Activated T-cell treated with anti-CD3 and anti-CD28 coated beads for 4 hours (primary cell): ENCODE data around the gene CPXM2.

Experiments
- DNase-seq: peaks from one replicate; pipeline ENCODE4 v3.0.0-alpha.2; 2020

Gene CPXM2

GRCh38 chr10:123891144-123892071, at the start of gene CPXM2:
Gene CPXM2, minus strand, starts transcription at chr10:123891807. Its CDS starts 148 bp downstream, at chr10:123891659.
- DNase-seq, result no peak

GRCh38 chr10:123939591-123939990, 48.0 kb upstream of the CPXM2 start:
- DNase-seq, result no peak

GRCh38 chr10:123938890-123939289, 47.3 kb upstream of the CPXM2 start:
- no peak for DNase-seq

GRCh38 chr10:123936426-123936825, 44.8 kb upstream of the CPXM2 start:
- no peak for DNase-seq

- DNase-seq, result no peak
These were observed 44.1 kb upstream of the CPXM2 start for GRCh38 chr10:123935680-123936079.

- DNase-seq, result no peak
These were observed 43.2 kb upstream of the CPXM2 start for GRCh38 chr10:123934846-123935245.

- DNase-seq, result no peak
These were observed 38.9 kb upstream of the CPXM2 start for GRCh38 chr10:123930340-123931001.

GRCh38 chr10:123929791-123930190, 38.2 kb upstream of the CPXM2 start:
- DNase-seq, result no peak

GRCh38 chr10:123928427-123928826, 36.8 kb upstream of the CPXM2 start:
- DNase-seq, result no peak

GRCh38 chr10:123926401-123927264, 35.0 kb upstream of the CPXM2 start:
- no peak for DNase-seq

- no peak for DNase-seq
These were observed 30.5 kb upstream of the CPXM2 start for GRCh38 chr10:123922126-123922525.

GRCh38 chr10:123916775-123917174, 25.2 kb upstream of the CPXM2 start:
- no peak for DNase-seq

- no peak for DNase-seq
These were observed 22.2 kb upstream of the CPXM2 start for GRCh38 chr10:123913688-123914268.

GRCh38 chr10:123912871-123913270, 21.3 kb upstream of the CPXM2 start:
- DNase-seq, result no peak

- no peak for DNase-seq
These were observed 20.9 kb upstream of the CPXM2 start for GRCh38 chr10:123912466-123912865.

- DNase-seq, result no peak
These were observed 20.3 kb upstream of the CPXM2 start for GRCh38 chr10:123911866-123912265.

- DNase-seq, result no peak
These were observed 18.3 kb upstream of the CPXM2 start for GRCh38 chr10:123909866-123910265.

- no peak for DNase-seq
These were observed 17.8 kb upstream of the CPXM2 start for GRCh38 chr10:123909426-123909825.

- no peak for DNase-seq
These were observed 16.8 kb upstream of the CPXM2 start for GRCh38 chr10:123908379-123908778.

GRCh38 chr10:123906884-123907652, 15.5 kb upstream of the CPXM2 start:
- DNase-seq, result no peak

GRCh38 chr10:123906296-123906695, 14.7 kb upstream of the CPXM2 start:
- no peak for DNase-seq

- DNase-seq, result no peak
These were observed 13.3 kb upstream of the CPXM2 start for GRCh38 chr10:123904834-123905409.
